C4-2B (cell line): ENCODE data around the gene NPPA.
A peak's percentile ranks its signal among the peaks of the same experiment; 100 is the strongest.
"Not testable (repeated sequence)": the region's sequence is repeated elsewhere in the genome, so short reads cannot be mapped to it uniquely, and the experiment has no call there.

Experiments
- H3K27ac ChIP-seq: fragments of 450-650 bp; 2 replicates; pipeline ENCODE4 v1.5.1; 2017
- CTCF ChIP-seq: fragments of 450-650 bp; conservative IDR thresholded peaks from 2 replicates; pipeline ENCODE4 v1.5.1; 2017; ENCODE audit warnings: mild to moderate bottlenecking
- ZFX ChIP-seq: fragments of 450-650 bp; IDR thresholded peaks from 2 replicates; pipeline ENCODE4 v1.6.1; 2017

Gene NPPA

GRCh38 chr1:11847667-11848372 lies at the start of gene NPPA:
Gene NPPA, minus strand, starts transcription at chr1:11847783. Its CDS starts 99 bp downstream, at chr1:11847684.
- TF ChIP-seq CTCF (no peak), ZFX (no peak)
- no peak within 1 kb of the TSS for H3K27ac ChIP-seq

- H3K27ac ChIP-seq: not testable (repeated sequence)
Measured at GRCh38 chr1:11894501-11894900, 46.9 kb upstream of the NPPA start.

- TF ChIP-seq ZFX (no peak), CTCF (peak; percentile 93)
- no peak overlapping the region for H3K27ac ChIP-seq
Measured at GRCh38 chr1:11893907-11894251, 46.3 kb upstream of the NPPA start.

- H3K27ac ChIP-seq: no peak overlapping the region
- TF ChIP-seq CTCF: no peak
- TF ChIP-seq ZFX: no peak
Measured at GRCh38 chr1:11891433-11892186, 44.0 kb upstream of the NPPA start.

- H3K27ac ChIP-seq: no peak overlapping the region
- TF ChIP-seq CTCF (no peak), ZFX (no peak)
Measured at GRCh38 chr1:11888877-11889208, 41.3 kb upstream of the NPPA start.

GRCh38 chr1:11888206-11888876 lies 40.8 kb upstream of the NPPA start:
- no peak overlapping the region for H3K27ac ChIP-seq
- TF ChIP-seq CTCF: no peak
- no peak for TF ChIP-seq ZFX

GRCh38 chr1:11887666-11888007 lies 40.1 kb upstream of the NPPA start:
- no peak for TF ChIP-seq ZFX
- no peak for TF ChIP-seq CTCF
- no peak overlapping the region for H3K27ac ChIP-seq
